ENCODE results near the gene FUT1.

FUT1 gene

DNA sequence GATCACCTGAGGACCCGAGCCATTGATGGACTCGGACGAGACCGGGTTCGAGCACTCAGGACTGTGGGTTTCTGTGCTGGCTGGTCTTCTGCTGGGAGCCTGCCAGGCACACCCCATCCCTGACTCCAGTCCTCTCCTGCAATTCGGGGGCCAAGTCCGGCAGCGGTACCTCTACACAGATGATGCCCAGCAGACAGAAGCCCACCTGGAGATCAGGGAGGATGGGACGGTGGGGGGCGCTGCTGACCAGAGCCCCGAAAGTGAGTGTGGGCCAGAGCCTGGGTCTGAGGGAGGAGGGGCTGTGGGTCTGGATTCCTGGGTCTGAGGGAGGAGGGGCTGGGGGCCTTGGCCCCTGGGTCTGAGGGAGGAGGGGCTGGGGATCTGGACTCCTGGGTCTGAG, 3.8 kb upstream of the FUT1 start:
- no peak for DNase-seq (ENCODE audit: low read depth)
- H3K4me3 ChIP-seq (ENCODE audit: control insufficient read depth, low read depth, low read length) = no peak overlapping the region
- TF ChIP-seq, protein P1, sequence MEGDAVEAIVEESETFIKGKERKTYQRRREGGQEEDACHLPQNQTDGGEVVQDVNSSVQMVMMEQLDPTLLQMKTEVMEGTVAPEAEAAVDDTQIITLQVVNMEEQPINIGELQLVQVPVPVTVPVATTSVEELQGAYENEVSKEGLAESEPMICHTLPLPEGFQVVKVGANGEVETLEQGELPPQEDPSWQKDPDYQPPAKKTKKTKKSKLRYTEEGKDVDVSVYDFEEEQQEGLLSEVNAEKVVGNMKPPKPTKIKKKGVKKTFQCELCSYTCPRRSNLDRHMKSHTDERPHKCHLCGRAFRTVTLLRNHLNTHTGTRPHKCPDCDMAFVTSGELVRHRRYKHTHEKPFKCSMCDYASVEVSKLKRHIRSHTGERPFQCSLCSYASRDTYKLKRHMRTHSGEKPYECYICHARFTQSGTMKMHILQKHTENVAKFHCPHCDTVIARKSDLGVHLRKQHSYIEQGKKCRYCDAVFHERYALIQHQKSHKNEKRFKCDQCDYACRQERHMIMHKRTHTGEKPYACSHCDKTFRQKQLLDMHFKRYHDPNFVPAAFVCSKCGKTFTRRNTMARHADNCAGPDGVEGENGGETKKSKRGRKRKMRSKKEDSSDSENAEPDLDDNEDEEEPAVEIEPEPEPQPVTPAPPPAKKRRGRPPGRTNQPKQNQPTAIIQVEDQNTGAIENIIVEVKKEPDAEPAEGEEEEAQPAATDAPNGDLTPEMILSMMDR (conservative IDR thresholded peaks at IDR 0.05; ENCODE audit: control insufficient read depth, insufficient read depth, low read depth, low read length) = no peak

DNA sequence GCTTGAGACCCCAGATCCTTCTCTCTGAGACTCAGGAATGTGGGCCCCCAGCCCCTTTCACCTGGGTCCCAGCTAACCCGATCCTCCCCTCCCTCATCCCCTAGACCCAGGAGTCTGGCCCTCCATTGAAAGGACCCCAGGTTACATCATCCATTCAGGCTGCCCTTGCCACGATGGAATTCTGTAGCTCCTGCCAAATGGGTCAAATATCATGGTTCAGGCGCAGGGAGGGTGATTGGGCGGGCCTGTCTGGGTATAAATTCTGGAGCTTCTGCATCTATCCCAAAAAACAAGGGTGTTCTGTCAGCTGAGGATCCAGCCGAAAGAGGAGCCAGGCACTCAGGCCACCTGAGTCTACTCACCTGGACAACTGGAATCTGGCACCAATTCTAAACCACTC, 3.3 kb upstream of the FUT1 start:
- no peak for DNase-seq (ENCODE audit: low read depth)
- TF ChIP-seq, protein P1 (conservative IDR thresholded peaks at IDR 0.05; ENCODE audit: control insufficient read depth, insufficient read depth, low read depth, low read length) = no peak
- no peak overlapping the region for H3K4me3 ChIP-seq (ENCODE audit: control insufficient read depth, low read depth, low read length)

DNA sequence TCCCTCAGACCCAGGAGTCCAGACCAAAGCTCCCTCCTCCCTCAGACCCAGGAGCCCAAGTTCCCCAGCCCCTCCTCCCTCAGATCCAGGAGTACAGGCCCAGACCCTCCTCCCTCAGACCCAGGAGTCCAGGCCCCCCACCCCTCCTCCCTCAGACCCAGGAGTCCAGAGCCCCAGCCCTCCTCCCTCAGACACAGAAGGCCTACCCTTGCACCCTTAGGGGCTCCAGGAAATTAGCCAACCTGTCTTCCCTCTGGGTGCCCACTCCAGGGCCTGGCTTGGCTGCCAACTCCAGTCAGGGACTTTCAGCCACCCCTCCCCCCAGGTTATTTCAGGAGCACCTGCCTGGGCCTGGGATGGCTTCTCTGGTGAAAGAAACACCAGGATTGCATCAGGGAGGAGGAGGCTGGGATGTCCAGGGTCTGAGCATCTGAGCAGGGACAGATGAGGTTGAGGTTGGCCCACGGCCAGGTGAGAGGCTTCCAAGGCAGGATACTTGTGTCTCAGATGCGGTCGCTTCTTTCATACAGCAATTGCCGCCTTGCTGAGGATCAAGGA, 2.7 kb upstream of the FUT1 start, which contains the start of gene FGF21:
Gene FGF21 (plus strand): TSS at position 441 of the 558 bp plus-strand sequence. CDS start 713 bp downstream, outside the sequence.
- TF ChIP-seq, protein P1 (conservative IDR thresholded peaks at IDR 0.05; ENCODE audit: control insufficient read depth, insufficient read depth, low read depth, low read length) = no peak
- DNase-seq (ENCODE audit: low read depth) = no peak
- H3K4me3 ChIP-seq (ENCODE audit: control insufficient read depth, low read depth, low read length) = no peak within 1 kb of the TSS

DNA sequence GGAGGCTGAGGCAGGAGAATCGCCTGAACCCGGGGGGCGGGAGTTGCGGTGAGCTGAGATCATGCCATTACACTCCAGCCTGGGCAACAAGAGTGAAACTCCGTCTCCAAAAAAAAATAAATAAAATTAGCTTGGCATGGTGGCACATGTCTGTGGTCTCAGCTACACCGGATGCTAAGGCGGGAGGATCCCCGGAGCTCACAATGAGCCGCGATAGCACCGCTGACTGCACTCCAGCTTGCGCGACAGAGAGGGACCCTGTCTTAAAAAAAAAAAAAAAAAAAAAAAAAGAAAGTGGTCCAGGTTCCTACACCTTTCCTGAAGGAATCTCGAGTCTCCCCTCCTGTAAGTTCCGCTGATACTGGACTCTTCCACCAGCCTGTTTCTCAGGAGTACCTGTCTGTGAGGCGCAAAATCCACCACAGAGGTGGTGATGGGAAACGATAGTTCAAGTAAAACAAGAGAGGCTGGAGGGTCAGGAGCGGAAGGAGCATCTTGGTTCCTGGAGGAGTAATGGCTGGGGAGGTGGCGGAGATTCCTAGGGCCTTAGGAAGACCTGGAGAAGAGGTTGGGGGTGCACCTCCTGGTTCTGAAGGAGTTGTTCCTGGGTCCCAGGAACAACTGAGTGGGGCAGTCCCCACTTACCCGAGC, 471 bp downstream of the FUT1 start:
- TF ChIP-seq, protein P1 (conservative IDR thresholded peaks at IDR 0.05; ENCODE audit: control insufficient read depth, insufficient read depth, low read depth, low read length) = no peak
- DNase-seq (ENCODE audit: low read depth) = no peak
- peak overlapping the region; percentile 6 for H3K4me3 ChIP-seq (ENCODE audit: control insufficient read depth, low read depth, low read length)

DNA sequence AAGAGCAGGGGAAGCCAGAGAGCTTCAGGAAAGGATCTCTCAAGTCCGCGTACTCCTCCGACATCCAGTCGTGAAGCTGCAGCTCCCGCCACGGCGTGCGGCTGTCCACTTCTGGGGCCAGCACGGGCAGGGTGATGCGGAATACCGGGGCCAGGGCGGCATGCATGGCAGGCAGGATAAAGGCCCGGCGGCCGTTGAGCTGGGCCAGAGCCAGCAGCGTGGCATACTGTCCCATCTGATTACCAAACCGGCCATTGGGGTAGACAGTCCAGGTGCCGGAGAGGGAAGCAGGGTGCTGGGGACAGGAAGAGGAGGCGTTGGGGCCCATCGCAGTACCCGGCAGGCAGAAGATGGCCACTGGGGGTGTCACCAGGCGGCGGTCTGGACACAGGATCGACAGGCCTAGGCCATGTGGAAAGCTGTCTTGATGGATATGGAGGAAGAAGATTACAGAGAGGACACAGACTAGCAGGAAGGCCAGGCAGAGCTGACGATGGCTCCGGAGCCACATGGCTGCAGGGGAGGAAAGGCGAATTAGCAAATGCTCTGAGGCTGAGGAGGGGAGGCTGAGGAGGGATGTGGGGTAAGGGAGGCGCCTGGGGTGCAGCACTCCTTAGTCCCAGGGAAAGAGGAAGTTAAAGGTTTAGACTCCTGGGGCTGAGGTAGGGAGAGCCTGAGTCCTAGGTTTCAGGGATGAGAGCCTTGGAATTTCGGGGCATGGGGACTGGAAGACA, 1.5 kb downstream of the FUT1 start:
- TF ChIP-seq, protein P1 (conservative IDR thresholded peaks at IDR 0.05; ENCODE audit: control insufficient read depth, insufficient read depth, low read depth, low read length) = no peak
- no peak overlapping the region for H3K4me3 ChIP-seq (ENCODE audit: control insufficient read depth, low read depth, low read length)
- no peak for DNase-seq (ENCODE audit: low read depth)

DNA sequence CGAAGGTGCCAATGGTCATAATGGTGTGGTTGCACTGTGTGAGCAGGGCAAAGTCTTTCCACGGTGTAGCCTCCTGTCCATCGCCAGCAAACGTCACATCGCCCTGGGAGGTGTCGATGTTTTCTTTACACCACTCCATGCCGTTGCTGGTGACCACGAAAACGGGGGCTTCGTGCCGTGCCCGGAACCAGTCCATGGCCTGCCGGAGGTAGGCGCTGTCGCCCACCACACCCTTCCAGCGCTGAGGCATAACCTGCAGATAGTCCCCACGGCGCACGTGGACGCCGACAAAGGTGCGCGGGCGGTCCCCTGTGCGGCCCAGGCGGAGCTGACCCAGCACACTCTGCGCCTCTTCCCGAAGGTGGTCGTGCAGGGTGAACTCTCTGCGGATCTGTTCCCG, 2.1 kb downstream of the FUT1 start:
- no peak overlapping the region for H3K4me3 ChIP-seq (ENCODE audit: control insufficient read depth, low read depth, low read length)
- DNase-seq (ENCODE audit: low read depth) = no peak
- TF ChIP-seq, protein P1 (conservative IDR thresholded peaks at IDR 0.05; ENCODE audit: control insufficient read depth, insufficient read depth, low read depth, low read length) = no peak
